Testis (tissue), 3 donors: ENCODE measurements around the gene PZP. TPM values are rescaled to one million over a fixed set of nuclear protein-coding genes. Genes with fewer than 3 reads are reported as not detected.
"Not testable (repeated sequence)": the region's sequence is repeated elsewhere in the genome, so short reads cannot be mapped to it uniquely, and the experiment has no call there.

Source experiments
- DNase-seq: peaks from one replicate; pipeline ENCODE4 v3.0.0-alpha.2; 2019
- H3K27ac ChIP-seq, 2 donors: fragments of 200-600 bp; sonication (generic); one replicate each; pipeline ENCODE4 v1.5.1; 2019
- H3K27me3 ChIP-seq: fragments of 200-600 bp; sonication (generic); one replicate; pipeline ENCODE4 v1.5.1; 2019
- H3K36me3 ChIP-seq: fragments of 200-600 bp; sonication (generic); one replicate; pipeline ENCODE4 v1.5.1; 2017; ENCODE audit warnings: low read depth; ENCODE audit errors: missing control alignments
- H3K4me1 ChIP-seq: fragments of 200-600 bp; sonication (generic); one replicate; pipeline ENCODE4 v1.5.1; 2019
- H3K4me3 ChIP-seq, 2 donors: fragments of 200-600 bp; sonication (generic); one replicate each; pipeline ENCODE4 v1.5.1; 2017 to 2019
- H3K9me3 ChIP-seq: fragments of 200-600 bp; sonication (generic); one replicate; pipeline ENCODE4 v1.5.1; 2017
- CTCF ChIP-seq, 3 experiments: fragments of 450-650 bp in 2 of 3; fragments of 200-600 bp in 1 of 3; sonication (generic) in 1 of 3; IDR thresholded peaks; one replicate each; pipeline ENCODE4 v1.5.1; 2016 to 2019; ENCODE audit warnings: antibody characterized with exemption in 3 of 3, mild to moderate bottlenecking in 2 of 3, moderate library complexity in 1 of 3
- POLR2A ChIP-seq: fragments of 450-650 bp; IDR thresholded peaks from one replicate; pipeline ENCODE4 v1.6.1; 2017; ENCODE audit warnings: antibody characterized with exemption, mild to moderate bottlenecking, moderate library complexity
- WGBS, 2 donors: methylation state at CpG; one replicate each; pipeline ENCODE4 v1.1.5; 2018; 5-methylcytosine and 5-hydroxymethylcytosine counted together
- intact Hi-C: fragments of 100-400 bp; cut with DNase I; formaldehyde crosslinking; loops from one replicate; pipeline ENCODE4 v1.15.1; 2023; ENCODE audit warnings: low total_unique reads
- polyA plus RNA-seq: library from polyadenylated mRNA; stranded (reverse); fragments of 350-450 nt; fragmentation: Illumina TruSeq; extraction: RNeasy Lipid Tissue Mini Kit (QIAGEN cat#74804); gene quantifications from one replicate; pipeline ENCODE4 v1.2.3, GENCODE V29; 2014; ENCODE audit warnings: low read depth, low replicate concordance; ENCODE audit not compliant: insufficient read depth
- total RNA-seq, 2 donors: library from RNA; depleted of rRNA; stranded (reverse); fragments of >200 nt; gene quantifications; one replicate each; pipeline ENCODE4 v1.2.3, GENCODE V29; 2016

Gene PZP
- total and polyA plus RNA-seq, 3 donors from 2014 or later = 4.6 to 10.7 (median 6.5) TPM

- Histone ChIP-seq H3K27ac (no peak overlapping the region), H3K4me3 (no peak overlapping the region), H3K4me1 (no peaks in the 10 kb centered on the region), H3K36me3 (no peaks in the 10 kb centered on the region), H3K27me3 (no peaks in the 10 kb centered on the region), H3K9me3 (no peaks in the 10 kb centered on the region)
- WGBS, 2 donors = 91 to 93% methylated on average over 2 of the region's 2 CpGs
- TF ChIP-seq CTCF (IDR thresholded peaks at IDR 0.05) (no peak), POLR2A (no peak)
- no peak for DNase-seq
- intact Hi-C loops = no loop called here
These were observed 15.6 kb upstream of the PZP start for GRCh38 chr12:9223830-9224229.

GRCh38 chr12:9221483-9221882 is 13.3 kb upstream of the PZP start:
- intact Hi-C loops = no loop called here
- Histone ChIP-seq H3K27ac (no peak overlapping the region), H3K4me1 (no peaks in the 10 kb centered on the region), H3K36me3 (no peaks in the 10 kb centered on the region), H3K9me3 (no peaks in the 10 kb centered on the region), H3K4me3 (no peak overlapping the region), H3K27me3 (no peaks in the 10 kb centered on the region)
- 35 to 42% methylated on average over 1 of the region's 1 CpG for WGBS, 2 donors
- TF ChIP-seq CTCF (IDR thresholded peaks at IDR 0.05) = no peak
- TF ChIP-seq POLR2A = no peak
- no peak for DNase-seq

- H3K36me3 ChIP-seq, H3K27me3 ChIP-seq, intact Hi-C loops, H3K9me3 ChIP-seq, H3K4me1 ChIP-seq, H3K4me3 ChIP-seq, DNase-seq, H3K27ac ChIP-seq: not testable (repeated sequence)
- 72 to 83% methylated on average over 9 of the region's 9 CpGs for WGBS, 2 donors
These were observed 12.8 kb upstream of the PZP start for GRCh38 chr12:9221011-9221410.

- H3K4me3 ChIP-seq = no peak overlapping the region
- no peak for DNase-seq
- no peaks in the 10 kb centered on the region for H3K27me3 ChIP-seq
- intact Hi-C loops = no loop called here
- H3K9me3 ChIP-seq = no peaks in the 10 kb centered on the region
- TF ChIP-seq CTCF (IDR thresholded peaks at IDR 0.05) (no peak), POLR2A (no peak)
- no peak overlapping the region for H3K27ac ChIP-seq
- 85 to 99% methylated on average over 2 of the region's 2 CpGs for WGBS, 2 donors
- H3K36me3 ChIP-seq = no peaks in the 10 kb centered on the region
- no peaks in the 10 kb centered on the region for H3K4me1 ChIP-seq
These were observed 6.3 kb upstream of the PZP start for GRCh38 chr12:9214534-9214933.

- no peak for DNase-seq
- Histone ChIP-seq H3K9me3 (no peaks in the 10 kb centered on the region), H3K4me1 (no peaks in the 10 kb centered on the region), H3K36me3 (no peaks in the 10 kb centered on the region), H3K27ac (no peak overlapping the region), H3K4me3 (no peak overlapping the region), H3K27me3 (no peaks in the 10 kb centered on the region)
- no peak for TF ChIP-seq POLR2A
- TF ChIP-seq CTCF (IDR thresholded peaks at IDR 0.05) = no peak
- intact Hi-C loops = no loop called here
- 83 to 100% methylated on average over 1 of the region's 1 CpG for WGBS, 2 donors
These were observed 3.5 kb upstream of the PZP start for GRCh38 chr12:9211687-9212086.
